Body of pancreas (tissue), 4 donors: ENCODE measurements around the gene FUS.

ENCODE experiments used
- CTCF ChIP-seq, 7 experiments: fragments of 450-650 bp in 4 of 7; fragments of 200-600 bp in 3 of 7; sonication (generic) in 3 of 7; IDR thresholded peaks; one replicate each; pipeline ENCODE4 v1.5.1; 2016 to 2019; ENCODE audit warnings: antibody characterized with exemption in 7 of 7
- POLR2A ChIP-seq, 3 donors: fragments of 450-650 bp; IDR thresholded peaks; one replicate each; pipeline ENCODE4 v1.6.1; 2016; ENCODE audit warnings: antibody characterized with exemption in 3 of 3, mild to moderate bottlenecking in 2 of 3

GRCh38 chr16:31145398-31145990 lies 34.4 kb upstream of the FUS start:
- no peak for TF ChIP-seq POLR2A (IDR thresholded peaks at IDR 0.05)
- TF ChIP-seq CTCF (IDR thresholded peaks at IDR 0.05), result no peak
